AG08395 (cell line): ENCODE results near the gene SH3PXD2A.
"Not testable (repeated sequence)": the region's sequence is repeated elsewhere in the genome, so short reads cannot be mapped to it uniquely, and the experiment has no call there.

Source experiments
- DNase-seq: peaks from one replicate; pipeline ENCODE4 v3.0.0; 2012; ENCODE audit warnings: mixed read lengths, low spot score

Gene SH3PXD2A

GRCh38 chr10:103665162-103665889 is 190.1 kb downstream of the SH3PXD2A start:
- no peak for DNase-seq

DNA sequence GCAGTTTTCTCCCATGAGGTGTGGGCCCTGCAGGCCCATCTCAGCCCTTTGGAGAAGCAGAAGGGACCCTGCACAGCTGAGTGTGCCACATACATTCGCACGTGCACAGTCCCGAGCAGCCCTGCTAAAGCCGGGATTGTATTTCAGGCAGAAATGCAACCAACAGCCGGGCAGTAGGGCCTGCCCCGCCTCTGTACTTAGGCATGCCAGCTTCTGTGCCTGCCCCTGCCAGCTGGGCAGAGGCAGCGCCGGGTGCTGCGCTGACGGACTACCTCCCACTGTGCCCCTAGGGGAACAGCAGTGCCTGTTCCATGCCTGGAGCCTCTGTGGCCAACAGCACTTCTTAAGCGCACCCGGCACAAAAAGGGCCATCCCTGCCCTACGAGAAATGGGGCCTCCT is 191.6 kb downstream of the SH3PXD2A start:
- peak; percentile 47 for DNase-seq

- DNase-seq = no peak
Observed at GRCh38 chr10:103663236-103663635, 192.1 kb downstream of the SH3PXD2A start.

DNA sequence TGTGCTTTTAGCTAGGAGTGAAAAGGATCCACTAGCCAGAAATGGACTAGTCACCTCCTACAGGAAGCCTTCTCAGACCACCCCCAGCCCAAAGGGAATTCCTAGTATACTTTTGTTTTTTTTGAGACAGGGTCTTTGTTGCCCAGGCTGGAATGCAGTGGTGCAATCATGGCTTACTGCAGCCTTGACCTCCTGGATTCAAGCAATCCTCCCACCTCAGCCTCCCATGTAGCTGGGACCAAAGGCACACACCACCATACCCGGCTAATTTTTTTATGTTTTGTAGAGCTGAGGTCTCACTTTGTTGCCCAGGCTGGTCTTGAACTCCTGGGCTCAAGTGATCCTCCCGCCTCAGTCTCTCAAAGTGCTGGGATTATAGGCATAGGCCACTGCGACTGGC is 192.7 kb downstream of the SH3PXD2A start:
- not testable (repeated sequence) for DNase-seq

DNA sequence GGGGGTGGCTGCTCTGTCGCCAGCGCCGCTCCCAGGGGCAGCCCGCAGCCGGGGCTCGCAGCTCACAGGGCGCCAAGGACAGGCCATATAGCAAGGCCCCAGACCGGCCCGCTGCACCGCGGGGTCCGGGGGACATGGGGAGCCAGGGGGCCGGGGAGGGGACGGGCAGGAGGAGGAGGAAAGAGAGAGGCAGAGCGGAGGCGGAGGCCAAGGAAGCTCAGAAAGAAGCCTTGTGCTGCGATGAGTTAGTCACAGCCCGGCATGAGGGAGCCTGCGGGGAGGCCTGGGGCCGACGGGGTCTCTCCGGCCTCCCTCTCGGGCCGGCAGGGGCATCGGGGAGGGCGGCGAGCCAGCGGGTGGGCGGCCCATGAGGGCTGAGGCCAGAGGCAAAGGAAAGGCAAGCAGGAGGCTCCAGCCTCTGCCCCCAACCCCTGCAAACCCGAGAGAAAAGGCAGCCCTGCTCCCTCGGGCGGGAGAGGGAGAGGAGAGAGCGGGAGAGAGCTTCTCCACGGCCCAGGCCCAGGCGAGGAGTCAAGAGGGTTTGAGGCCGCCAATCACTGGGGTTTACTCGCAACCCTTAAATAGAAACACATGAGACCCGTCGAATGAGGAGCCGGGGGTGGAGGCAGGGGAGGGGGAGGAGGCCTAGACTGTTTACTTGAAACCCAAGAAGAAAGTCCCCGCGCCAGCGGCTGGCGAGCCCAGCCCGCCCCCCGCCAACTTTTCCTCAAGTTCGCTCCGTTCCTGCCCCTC is 194.0 kb downstream of the SH3PXD2A start:
- DNase-seq = peak; percentile 93

DNA sequence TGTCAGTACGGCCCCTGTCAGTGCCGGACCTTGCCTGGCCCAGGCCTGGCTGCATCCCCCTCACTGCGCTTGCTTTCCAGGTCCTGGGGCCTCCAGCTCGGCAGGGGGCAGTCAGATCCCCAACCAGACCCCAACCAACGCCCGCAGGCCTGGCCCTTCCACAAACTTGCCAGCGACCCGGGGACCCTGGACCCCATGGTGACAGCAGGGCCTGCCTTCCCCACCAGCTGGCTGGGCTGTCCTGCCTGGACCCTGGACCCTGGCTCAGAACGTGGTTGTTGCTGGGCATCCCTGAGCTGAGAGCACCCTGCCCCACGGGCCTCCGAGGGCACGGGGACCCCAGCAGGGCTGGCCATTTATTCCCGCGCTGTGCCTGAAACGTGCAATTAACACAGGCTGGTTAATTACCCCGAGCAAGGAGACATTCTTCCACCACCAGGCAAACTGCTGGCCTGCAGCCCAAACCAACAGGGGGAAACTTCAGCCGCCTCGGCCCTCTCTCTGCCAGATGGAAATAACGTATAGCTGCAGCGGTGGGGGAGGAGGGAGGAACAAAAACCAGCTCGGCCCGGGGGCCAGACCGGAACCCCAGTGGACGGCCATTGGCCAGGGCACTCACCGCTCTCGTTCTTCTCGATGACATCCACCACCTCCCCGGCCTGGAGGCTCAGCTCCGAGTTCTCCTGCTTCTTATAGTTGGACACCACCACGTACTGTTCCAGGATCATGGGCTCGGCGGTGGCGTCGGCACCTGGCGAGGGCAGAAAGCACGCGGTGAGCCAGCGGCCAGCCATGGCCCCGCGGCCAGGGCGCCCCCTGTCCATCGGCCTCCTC is 194.8 kb downstream of the SH3PXD2A start:
- no peak for DNase-seq

DNA sequence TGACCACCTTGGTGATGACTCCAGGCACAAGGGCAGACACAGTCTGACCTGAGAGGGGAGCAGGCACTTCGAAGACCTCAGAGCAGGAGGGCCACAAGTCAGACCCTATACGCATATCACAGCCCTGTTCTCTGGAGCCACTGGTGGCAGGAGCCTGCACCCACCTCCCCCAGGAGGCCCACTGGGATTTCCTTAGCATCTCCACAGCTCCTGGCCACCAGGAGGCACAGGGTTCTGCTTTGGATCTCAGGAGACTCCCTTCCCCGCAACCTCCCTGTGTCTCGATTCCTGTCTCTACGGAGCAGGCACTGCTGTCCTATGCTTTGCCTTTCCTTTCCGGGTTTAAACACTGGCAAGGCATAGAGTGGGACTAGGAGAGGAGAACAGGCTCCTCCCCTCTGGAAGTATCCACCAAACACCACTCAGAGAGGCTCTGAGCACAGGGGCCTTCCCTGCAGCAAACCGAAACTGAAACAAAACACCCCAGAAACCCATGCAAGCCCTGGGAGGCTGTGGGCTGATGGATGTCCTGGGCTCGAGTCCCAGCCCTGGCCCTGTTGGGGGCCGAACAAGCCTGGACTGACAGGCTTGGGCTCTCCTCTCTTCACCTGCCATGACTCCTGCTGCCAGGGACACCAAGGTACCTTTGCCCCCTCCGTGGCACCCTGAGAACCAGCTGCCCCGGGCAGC is 195.6 kb downstream of the SH3PXD2A start:
- DNase-seq = peak; percentile 96

DNA sequence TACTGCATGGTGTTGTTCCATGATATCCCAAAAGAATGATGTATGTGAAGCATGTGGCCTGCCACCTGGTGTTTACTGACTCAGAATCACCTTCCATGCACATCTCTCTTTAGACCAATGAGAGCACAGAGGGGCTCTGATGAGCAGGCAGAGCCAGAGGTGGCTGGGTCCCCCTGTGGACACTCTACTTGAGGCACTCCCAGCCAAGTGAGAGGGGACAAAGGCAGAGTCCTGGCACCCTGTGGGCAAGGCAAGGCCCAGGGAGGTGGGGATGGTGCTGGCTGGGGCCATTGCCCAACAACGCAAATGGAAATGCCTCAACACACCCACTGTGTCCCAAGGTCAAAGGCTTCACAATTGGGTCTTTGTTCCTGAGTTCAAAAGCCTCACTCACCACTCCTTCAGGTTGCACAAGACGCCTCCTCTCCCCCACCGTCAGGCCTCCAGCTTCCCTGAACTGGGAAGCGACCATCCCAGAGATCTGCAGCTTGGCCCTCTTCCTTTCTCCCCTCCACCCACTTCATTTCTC is 197.3 kb downstream of the SH3PXD2A start:
- no peak for DNase-seq

- DNase-seq = no peak
Observed at GRCh38 chr10:103657061-103657591, 198.2 kb downstream of the SH3PXD2A start.

GRCh38 chr10:103654925-103655324 is 200.5 kb downstream of the SH3PXD2A start:
- DNase-seq = no peak

DNA sequence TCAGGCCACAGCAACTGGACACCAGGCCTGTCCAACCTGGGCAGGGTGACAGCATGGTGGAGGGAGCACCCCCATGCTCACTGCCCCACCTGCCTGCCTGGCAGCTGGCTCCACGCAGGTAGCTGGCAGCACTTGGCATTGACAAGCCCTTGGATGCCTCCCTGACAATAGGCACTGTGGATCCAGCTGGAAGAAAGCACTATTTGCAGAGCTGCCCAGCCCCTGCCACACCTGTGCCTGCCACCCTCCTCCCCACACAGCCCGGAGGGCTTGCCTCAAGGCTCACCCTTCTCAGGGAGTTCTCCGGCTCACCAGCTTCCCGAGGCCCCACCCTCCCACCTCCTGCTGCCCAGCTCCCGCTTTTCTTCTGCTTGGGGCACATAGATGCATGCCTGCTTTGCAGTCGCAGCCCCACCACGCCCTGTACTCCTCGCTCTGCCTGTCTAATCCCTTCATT is 201.8 kb downstream of the SH3PXD2A start:
- no peak for DNase-seq

DNA sequence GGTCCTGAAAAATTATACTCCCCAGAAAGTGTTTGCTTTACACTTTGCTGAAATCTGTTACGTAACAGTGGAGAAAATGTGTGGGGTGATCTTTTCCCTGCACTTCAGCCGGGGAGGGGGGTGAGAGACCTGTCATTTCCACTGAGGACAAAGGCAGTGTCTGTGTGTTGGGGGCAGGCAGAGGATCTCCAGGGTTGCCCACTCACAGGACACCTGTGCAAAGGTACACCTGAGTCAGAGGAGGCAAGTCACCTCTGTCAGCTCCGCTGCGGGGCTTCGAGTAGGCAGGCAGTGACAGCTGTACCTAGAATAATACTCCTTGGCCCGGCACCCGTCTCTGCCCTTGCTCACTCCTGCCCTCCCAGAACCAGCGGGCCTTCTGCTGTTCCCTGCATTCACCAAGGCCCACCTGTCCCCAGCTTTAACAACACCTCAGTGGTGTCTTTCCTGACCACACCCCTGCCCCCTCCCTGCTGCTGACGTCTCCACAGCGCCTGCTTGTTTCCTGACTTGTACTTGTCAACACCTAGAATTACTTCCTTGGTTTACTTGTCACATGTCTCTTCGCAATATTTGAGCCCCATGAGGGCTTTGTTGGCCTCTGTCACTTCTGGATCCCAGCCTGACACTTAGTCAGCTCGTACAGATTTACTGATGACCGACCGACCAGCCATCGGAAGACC is 202.6 kb downstream of the SH3PXD2A start:
- DNase-seq = no peak

GRCh38 chr10:103651783-103652476 is 203.4 kb downstream of the SH3PXD2A start:
- DNase-seq = no peak

DNA sequence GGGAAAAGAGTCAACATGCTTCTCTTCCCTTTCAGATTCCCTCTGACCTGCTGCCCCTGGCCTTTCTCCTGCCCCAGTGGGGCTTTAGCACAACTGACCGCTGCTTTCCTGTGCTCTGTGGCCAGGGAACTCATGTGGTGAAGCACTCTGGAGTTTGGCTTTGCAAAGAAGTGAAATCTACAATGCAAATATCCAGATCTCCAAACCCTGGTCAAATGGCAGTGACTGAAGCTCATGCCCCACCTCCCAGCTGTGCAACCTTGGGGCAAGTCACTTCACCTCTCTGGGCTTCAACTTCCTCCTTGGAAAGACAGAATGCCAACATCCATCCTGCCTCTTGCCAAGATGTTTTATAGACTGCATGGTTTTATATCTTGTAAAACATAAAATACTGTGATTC is 204.0 kb downstream of the SH3PXD2A start:
- DNase-seq = no peak

GRCh38 chr10:103649654-103650423 is 205.5 kb downstream of the SH3PXD2A start:
- no peak for DNase-seq

DNA sequence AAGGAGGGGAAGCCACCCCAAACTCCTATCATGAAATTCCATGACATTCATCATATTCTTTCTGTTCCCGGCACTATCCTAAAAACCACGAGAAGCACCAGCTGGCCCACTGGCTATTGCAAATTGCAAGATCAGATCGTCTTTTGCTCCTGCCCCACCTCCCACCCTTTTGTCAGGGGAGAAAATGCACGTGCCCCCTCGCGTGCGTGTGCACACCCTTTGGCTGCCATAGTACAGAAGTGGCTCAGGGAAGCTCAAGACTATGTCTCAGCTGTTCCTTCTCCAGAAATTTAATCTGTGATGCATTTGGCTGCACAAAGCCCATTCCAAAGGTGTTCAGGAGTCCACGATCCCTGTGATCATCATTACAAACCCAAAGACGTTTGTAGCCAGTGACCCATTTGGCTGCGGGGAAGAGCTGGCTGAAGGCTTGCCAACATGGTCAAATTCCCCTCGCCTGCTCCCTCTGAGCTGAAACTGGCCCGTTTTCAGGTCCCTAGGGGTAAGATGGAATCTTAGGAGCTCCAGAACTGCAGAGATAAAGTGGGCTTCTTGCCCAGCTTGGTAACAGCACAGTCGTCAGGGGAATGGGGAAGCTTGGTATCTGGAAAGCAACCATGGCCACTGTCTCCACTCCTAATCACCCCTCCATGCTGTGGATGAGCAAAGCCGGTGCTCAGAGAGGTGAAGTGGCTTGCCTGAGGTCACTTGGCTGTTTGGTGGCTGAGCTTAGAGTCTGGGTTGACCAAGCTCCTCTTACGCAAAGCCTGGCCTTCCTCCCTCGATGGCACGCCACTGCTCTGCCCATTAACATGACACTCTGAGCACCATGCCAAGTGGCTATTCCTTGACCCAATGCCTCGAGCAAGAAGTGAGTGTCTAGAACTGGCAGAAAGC is 206.5 kb downstream of the SH3PXD2A start:
- peak; percentile 78 for DNase-seq

DNA sequence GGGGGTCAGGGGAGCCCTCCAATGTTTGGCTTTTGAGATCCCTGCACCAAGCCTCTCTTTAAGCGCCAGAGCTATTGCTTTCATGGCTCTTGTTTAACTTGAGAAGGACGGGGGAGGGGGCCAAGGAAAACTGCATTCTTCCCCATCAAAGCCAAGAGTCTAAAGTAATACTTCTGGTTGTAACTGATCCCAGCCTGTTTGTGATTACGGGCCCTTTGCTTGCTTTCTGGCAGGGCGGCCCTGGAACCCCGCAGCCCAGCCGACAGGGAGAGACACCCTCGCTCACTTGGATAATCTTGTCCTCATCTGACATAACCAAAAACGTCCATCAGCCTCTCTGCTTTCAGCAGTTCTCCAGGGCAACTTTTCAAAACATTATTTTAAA is 207.1 kb downstream of the SH3PXD2A start:
- no peak for DNase-seq

- no peak for DNase-seq
Observed at GRCh38 chr10:103646304-103646703, 209.1 kb downstream of the SH3PXD2A start.
